Astrocyte (in vitro differentiated cells and primary cell): ENCODE results near the gene TNNI2. TPM values are rescaled to one million over a fixed set of nuclear protein-coding genes. Genes with fewer than 3 reads are reported as not detected.

ENCODE experiments used
- DNase-seq: peaks from one replicate; pipeline ENCODE4 v3.0.0-alpha.2; 2010; ENCODE audit warnings: low read depth
- FAIRE-seq: peaks from 2 replicates; lab custom pipeline; 2011; peaks lifted over from hg19 to GRCh38; lab: Jason Lieb, UNC
- H2AFZ ChIP-seq: 2 replicates; pipeline ENCODE4 v1.6.0; 2012; ENCODE audit warnings: low read depth, low read length, inconsistent platforms
- H3K27ac ChIP-seq: 2 replicates; pipeline ENCODE4 v1.5.1; 2011; ENCODE audit warnings: low read depth, low read length, inconsistent platforms
- H3K27me3 ChIP-seq: 2 replicates; pipeline ENCODE4 v1.6.0; 2011; ENCODE audit warnings: low read length, inconsistent platforms; ENCODE audit not compliant: insufficient read depth
- H3K36me3 ChIP-seq: 2 replicates; pipeline ENCODE4 v1.5.1; 2011; ENCODE audit warnings: low read length, inconsistent platforms; ENCODE audit not compliant: insufficient read depth
- H3K4me1 ChIP-seq: 2 replicates; pipeline ENCODE4 v1.5.1; 2011; ENCODE audit warnings: low read length, inconsistent platforms; ENCODE audit not compliant: insufficient read depth
- H3K4me2 ChIP-seq: 2 replicates; pipeline ENCODE4 v1.6.0; 2012; ENCODE audit warnings: low read length, inconsistent platforms
- H3K4me3 ChIP-seq: 2 replicates; pipeline ENCODE4 v1.5.1; 2011; ENCODE audit warnings: low read depth, mild to moderate bottlenecking, low read length, inconsistent platforms; ENCODE audit not compliant: insufficient read depth
- H3K79me2 ChIP-seq: 2 replicates; pipeline ENCODE4 v1.6.0; 2012; ENCODE audit warnings: mild to moderate bottlenecking, low read length, inconsistent platforms; ENCODE audit not compliant: insufficient read depth
- H3K9ac ChIP-seq: 2 replicates; pipeline ENCODE4 v1.6.0; 2012; ENCODE audit warnings: mild to moderate bottlenecking, low read length, inconsistent platforms
- H3K9me3 ChIP-seq: 2 replicates; pipeline ENCODE4 v1.5.1; 2012; ENCODE audit warnings: low read depth, mild to moderate bottlenecking, low read length, inconsistent platforms; ENCODE audit not compliant: insufficient read depth
- H4K20me1 ChIP-seq: 2 replicates; pipeline ENCODE4 v1.6.0; 2012; ENCODE audit warnings: low read length, inconsistent platforms; ENCODE audit not compliant: insufficient read depth
- H3K27ac Mint-ChIP-seq: one replicate; pipeline ENCODE4 v1.8.0; 2021; ENCODE audit warnings: mild to moderate bottlenecking, mixed read lengths; ENCODE audit not compliant: unreplicated experiment
- H3K27me3 Mint-ChIP-seq: one replicate; pipeline ENCODE4 v1.8.0; 2021; ENCODE audit warnings: low read depth, mixed read lengths; ENCODE audit not compliant: unreplicated experiment
- H3K36me3 Mint-ChIP-seq: one replicate; pipeline ENCODE4 v1.8.0; 2021; ENCODE audit warnings: low read depth, mixed read lengths; ENCODE audit not compliant: unreplicated experiment
- H3K4me1 Mint-ChIP-seq: one replicate; pipeline ENCODE4 v1.8.0; 2021; ENCODE audit warnings: low read depth, mixed read lengths; ENCODE audit not compliant: unreplicated experiment
- H3K4me3 Mint-ChIP-seq: one replicate; pipeline ENCODE4 v1.8.0; 2021; ENCODE audit warnings: mild to moderate bottlenecking, moderate library complexity, mixed read lengths; ENCODE audit not compliant: unreplicated experiment
- H3K9me3 Mint-ChIP-seq: one replicate; pipeline ENCODE4 v1.8.0; 2021; ENCODE audit warnings: mild to moderate bottlenecking, mixed read lengths; ENCODE audit not compliant: unreplicated experiment
- CTCF ChIP-seq: IDR thresholded peaks from 2 replicates; pipeline ENCODE4 v1.5.1; 2011; ENCODE audit warnings: low read depth, mild to moderate bottlenecking, inconsistent platforms, low read length, moderate library complexity; ENCODE audit not compliant: insufficient read depth
- EZH2 ChIP-seq: IDR thresholded peaks from 2 replicates; pipeline ENCODE4 v1.6.1; 2012; ENCODE audit warnings: mild to moderate bottlenecking, low read length, inconsistent platforms; ENCODE audit not compliant: insufficient read depth
- total RNA-seq: library from RNA; stranded (reverse); gene quantifications from 2 replicates; pipeline ENCODE4 v1.2.1, GENCODE V29; 2021

The TNNI2 gene
- total RNA-seq, 1 donor from 2014 or later = not detected

- FAIRE-seq (no peak), DNase-seq (no peak)
- Mint-ChIP-seq H3K4me3 (no peak overlapping the region), H3K27ac (no peak overlapping the region), H3K4me1 (no peaks in the 10 kb centered on the region), H3K9me3 (no peaks in the 10 kb centered on the region), H3K27me3 (peaks cover 30% of the 10 kb centered on the region), H3K36me3 (no peaks in the 10 kb centered on the region)
- Histone ChIP-seq H3K79me2 (no peaks in the 10 kb centered on the region), H3K9me3 (no peaks in the 10 kb centered on the region), H3K4me2 (no peak overlapping the region), H3K27ac (no peak overlapping the region), H2AFZ (no peak overlapping the region), H3K4me1 (peaks cover 3% of the 10 kb centered on the region), H3K27me3 (peaks cover 6% of the 10 kb centered on the region), H3K9ac (no peak overlapping the region), H3K36me3 (no peaks in the 10 kb centered on the region), H4K20me1 (no peaks in the 10 kb centered on the region), H3K4me3 (no peak overlapping the region)
- TF ChIP-seq CTCF = no peak
- TF ChIP-seq EZH2 = no peak
Observed at GRCh38 chr11:1848640-1849430, 10.1 kb downstream of the TNNI2 start.

DNA sequence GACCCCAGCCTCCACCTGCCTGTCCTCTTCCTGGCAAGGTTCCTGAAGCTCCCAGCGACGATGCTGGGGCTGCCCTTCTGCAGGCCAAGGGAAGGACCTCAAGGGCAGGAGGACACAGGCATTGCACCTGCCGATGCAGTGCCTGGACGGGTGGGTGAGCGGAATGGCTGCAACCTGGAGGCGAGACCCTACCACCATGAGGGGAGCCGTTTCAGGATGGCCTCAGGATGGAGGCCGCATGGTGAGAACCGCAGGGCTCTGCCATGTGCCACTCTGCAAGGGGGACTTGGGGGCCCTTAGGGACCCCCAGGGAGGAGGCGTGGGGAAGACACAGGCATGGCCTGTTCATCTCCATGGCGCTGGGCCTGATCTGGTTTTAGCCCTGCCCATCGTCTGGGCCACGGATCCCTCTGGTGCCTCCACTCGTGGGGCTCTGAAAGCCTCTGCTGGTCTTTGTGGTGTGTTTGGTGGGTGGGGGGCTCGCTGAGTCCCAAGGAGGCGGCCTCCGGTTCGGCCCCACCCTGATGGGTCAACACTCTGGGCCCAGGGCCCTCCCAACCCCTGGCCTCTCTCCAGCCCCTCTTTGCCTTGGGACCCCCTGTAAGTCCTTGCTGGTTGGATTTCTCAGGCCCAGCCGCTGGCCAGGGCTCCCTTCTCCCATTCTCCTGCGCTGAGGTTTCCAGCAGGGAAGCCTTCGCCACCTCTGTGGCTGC lies 12.8 kb downstream of the TNNI2 start:
- no peak overlapping the region for H3K9ac ChIP-seq
- H3K27me3 Mint-ChIP-seq = peaks cover 21% of the 10 kb centered on the region
- FAIRE-seq = no peak
- no peaks in the 10 kb centered on the region for H3K36me3 Mint-ChIP-seq
- no peak overlapping the region for H3K4me3 ChIP-seq
- TF ChIP-seq EZH2 (no peak), CTCF (no peak)
- H3K4me1 Mint-ChIP-seq = no peaks in the 10 kb centered on the region
- no peaks in the 10 kb centered on the region for H4K20me1 ChIP-seq
- H3K4me1 ChIP-seq = no peaks in the 10 kb centered on the region
- no peak overlapping the region for H3K4me3 Mint-ChIP-seq
- no peak for DNase-seq
- H3K27ac Mint-ChIP-seq = no peak overlapping the region
- H3K36me3 ChIP-seq = no peaks in the 10 kb centered on the region
- no peaks in the 10 kb centered on the region for H3K27me3 ChIP-seq
- H3K4me2 ChIP-seq = no peak overlapping the region
- H2AFZ ChIP-seq = no peak overlapping the region
- H3K79me2 ChIP-seq = no peaks in the 10 kb centered on the region
- no peak overlapping the region for H3K27ac ChIP-seq
- H3K9me3 ChIP-seq = no peaks in the 10 kb centered on the region
- no peaks in the 10 kb centered on the region for H3K9me3 Mint-ChIP-seq
